HG03439 (cell line): Measurements from ENCODE around the gene AMOT.
A peak's percentile ranks its signal among the peaks of the same experiment; 100 is the strongest.

Experiments used
- ATAC-seq: cut with Tn5 transposase; IDR thresholded peaks from one replicate; pipeline ENCODE4 v1.9.1; 2021; ENCODE audit warnings: mild to moderate bottlenecking, moderate library complexity; ENCODE audit not compliant: unreplicated experiment

AMOT gene

GRCh38 chrX:112746812-112747595 is 93.6 kb downstream of the AMOT start:
- no peak for ATAC-seq

GRCh38 chrX:112738347-112739033 is 102.1 kb downstream of the AMOT start:
- peak; percentile 66 for ATAC-seq

GRCh38 chrX:112736310-112736709 is 104.3 kb downstream of the AMOT start:
- ATAC-seq: no peak

GRCh38 chrX:112735147-112735546 is 105.5 kb downstream of the AMOT start:
- ATAC-seq: no peak

- no peak for ATAC-seq
Observed at GRCh38 chrX:112734290-112734689, 106.3 kb downstream of the AMOT start.

GRCh38 chrX:112731793-112732192 is 108.8 kb downstream of the AMOT start:
- ATAC-seq: no peak
